ENCODE results near the gene SARS1. TPM values are rescaled to one million over a fixed set of nuclear protein-coding genes. Genes with fewer than 3 reads are reported as not detected.
"Not testable (repeated sequence)": the region's sequence is repeated elsewhere in the genome, so short reads cannot be mapped to it uniquely, and the experiment has no call there.

Gene SARS1
- total RNA-seq, 1 donor from 2014 or later: 105 TPM

- DNase-seq (ENCODE audit: low spot score): no peak
Measured at GRCh38 chr1:109274533-109275476, 61.1 kb downstream of the SARS1 start.

- no peak for DNase-seq (ENCODE audit: low spot score)
Measured at GRCh38 chr1:109275706-109276345, 62.1 kb downstream of the SARS1 start.

- DNase-seq (ENCODE audit: low spot score): peak; percentile 70
Measured at GRCh38 chr1:109277434-109278204, 63.9 kb downstream of the SARS1 start.

GRCh38 chr1:109279615-109280278 is 66.0 kb downstream of the SARS1 start:
- DNase-seq (ENCODE audit: low spot score): no peak

- no peak for DNase-seq (ENCODE audit: low spot score)
Measured at GRCh38 chr1:109280862-109281261, 67.1 kb downstream of the SARS1 start.

- no peak for DNase-seq (ENCODE audit: low spot score)
Measured at GRCh38 chr1:109281680-109282496, 68.2 kb downstream of the SARS1 start.

- DNase-seq (ENCODE audit: low spot score): no peak
Measured at GRCh38 chr1:109282497-109282951, 68.8 kb downstream of the SARS1 start.

GRCh38 chr1:109282952-109283747 is 69.4 kb downstream of the SARS1 start, which contains the start of gene PSRC1:
TSS of gene PSRC1 (minus strand) at chr1:109283145.
- peak; percentile 98 for DNase-seq (ENCODE audit: low spot score)

- DNase-seq (ENCODE audit: low spot score): no peak
Measured at GRCh38 chr1:109283748-109284600, 70.3 kb downstream of the SARS1 start.

- DNase-seq (ENCODE audit: low spot score): not testable (repeated sequence)
Measured at GRCh38 chr1:109286762-109287161, 73.0 kb downstream of the SARS1 start.

Other genes with a start within 250 kb of the SARS1 start
- 17.1 TPM for gene WDR47, start 171.8 kb upstream of the SARS1 start, total RNA-seq (ENCODE audit: insufficient read depth, low replicate concordance)
- gene TAF13, start 137.9 kb upstream of the SARS1 start, total RNA-seq (ENCODE audit: insufficient read depth, low replicate concordance): 71.0 TPM
- gene TMEM167B, start 123.2 kb upstream of the SARS1 start, total RNA-seq (ENCODE audit: insufficient read depth, low replicate concordance): 48.9 TPM
- gene ELAPOR1, start 99.8 kb upstream of the SARS1 start, total RNA-seq (ENCODE audit: insufficient read depth, low replicate concordance): 1.9 TPM
- 2.6 TPM for gene CELSR2, start 35.6 kb downstream of the SARS1 start, total RNA-seq (ENCODE audit: insufficient read depth, low replicate concordance)
- gene PSRC1, start 69.2 kb downstream of the SARS1 start, total RNA-seq (ENCODE audit: insufficient read depth, low replicate concordance): 4.3 TPM
- gene MYBPHL, start 93.1 kb downstream of the SARS1 start, total RNA-seq (ENCODE audit: insufficient read depth, low replicate concordance): not detected
- gene SORT1, start 184.0 kb downstream of the SARS1 start, total RNA-seq (ENCODE audit: insufficient read depth, low replicate concordance): 65.2 TPM
- 23.1 TPM for gene PSMA5, start 212.5 kb downstream of the SARS1 start, total RNA-seq (ENCODE audit: insufficient read depth, low replicate concordance)